Right lung (tissue), 5 donors: ENCODE results near the gene ITGA2B. TPM values are rescaled to one million over a fixed set of nuclear protein-coding genes. Genes with fewer than 3 reads are reported as not detected.
"Not testable (repeated sequence)": the region's sequence is repeated elsewhere in the genome, so short reads cannot be mapped to it uniquely, and the experiment has no call there.

Experiments used
- DNase-seq, 2 donors: peaks; one replicate each; pipeline ENCODE4 v3.0.0-alpha.2; 2013
- polyA plus RNA-seq, 5 donors: library from polyadenylated mRNA; unstranded; fragments of 120-200 nt; gene quantifications; one replicate each; pipeline versions ENCODE4 v1.2.1 to v1.2.3, GENCODE V29; 2013; ENCODE audit warnings: inconsistent platforms in 1 of 5, low replicate concordance in 1 of 5; ENCODE audit not compliant: insufficient read length in 5 of 5, insufficient read depth in 1 of 5

The ITGA2B gene
- polyA plus RNA-seq, 5 donors = 6.4 to 8.2 (median 6.7) TPM

- DNase-seq = not testable (repeated sequence)
Observed at GRCh38 chr17:44369414-44370023, 19.9 kb downstream of the ITGA2B start.

DNA sequence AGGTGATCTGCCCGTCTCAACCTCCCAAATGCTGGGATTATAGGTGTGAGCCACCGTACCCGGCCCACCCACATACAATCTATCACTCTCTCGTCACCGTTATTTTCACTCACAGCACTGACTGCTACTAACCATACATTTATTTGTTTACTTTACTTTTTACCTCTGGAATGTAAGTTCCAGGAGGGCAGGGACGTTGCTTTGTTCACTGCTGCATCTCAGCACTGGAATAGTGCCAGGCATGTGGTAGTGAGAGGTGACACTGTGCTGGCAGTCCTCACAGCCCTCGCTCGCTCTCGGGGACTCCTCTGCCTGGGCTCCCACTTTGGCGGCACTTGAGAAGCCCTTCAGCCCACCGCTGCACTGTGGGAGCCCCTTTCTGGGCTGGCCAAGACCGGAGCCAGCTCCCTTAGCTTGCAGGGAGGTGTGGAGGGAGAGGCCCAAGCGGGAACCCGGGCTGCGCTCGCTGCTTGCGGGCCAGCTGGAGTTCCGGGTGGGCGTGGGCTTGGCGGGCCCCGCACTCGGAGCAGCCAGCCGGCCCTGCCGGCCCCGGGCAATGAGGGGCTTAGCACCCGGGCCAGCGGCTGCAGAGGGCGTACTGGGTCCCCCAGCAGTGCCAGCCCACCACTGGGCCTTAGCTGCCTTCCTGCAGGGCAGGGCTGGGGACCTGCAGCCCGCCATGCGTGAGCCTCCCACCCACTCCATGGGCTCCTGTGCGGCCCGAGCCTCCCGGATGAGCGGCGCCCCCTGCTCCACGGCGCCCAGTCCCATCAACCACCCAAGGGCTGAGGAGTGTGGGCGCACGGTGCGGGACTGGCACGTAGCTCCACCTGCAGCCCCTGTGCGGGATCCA, 20.8 kb downstream of the ITGA2B start:
- not testable (repeated sequence) for DNase-seq

- no peak for DNase-seq
Observed at GRCh38 chr17:44367231-44367979, 22.0 kb downstream of the ITGA2B start.

- DNase-seq = not testable (repeated sequence)
Observed at GRCh38 chr17:44365051-44365450, 24.4 kb downstream of the ITGA2B start.

DNA sequence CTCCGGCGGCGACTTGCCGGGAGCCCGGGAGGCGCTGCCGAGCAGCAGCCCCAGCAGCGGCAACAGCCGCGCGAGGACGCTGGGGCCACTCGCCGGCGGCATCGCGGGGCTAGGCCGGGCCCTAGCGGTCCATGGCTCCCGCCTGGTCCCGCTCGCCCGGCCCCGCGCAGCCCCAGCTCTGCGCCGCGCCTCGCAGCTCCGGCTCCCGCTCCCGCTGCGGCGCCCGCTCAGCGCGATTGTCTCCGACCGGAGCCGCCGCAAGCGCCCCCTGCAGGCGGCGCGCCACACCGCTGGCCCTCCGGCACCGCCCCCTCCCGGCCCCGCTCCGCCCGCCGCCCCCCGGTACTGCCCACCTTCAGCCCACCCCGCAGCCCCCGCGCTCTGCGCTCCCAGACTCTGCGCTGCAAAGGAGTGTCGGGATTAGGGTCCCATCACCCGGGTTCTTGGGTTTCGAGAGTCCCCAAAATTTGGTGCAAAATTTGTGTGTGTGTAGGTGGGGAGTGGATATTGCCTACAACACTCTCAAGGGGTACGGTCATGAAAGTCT, 25.8 kb downstream of the ITGA2B start, which contains the start of gene FAM171A2:
Gene FAM171A2, minus strand, starts transcription at position 241 of the 547 bp plus-strand sequence. Its CDS starts 139 bp downstream, at position 102.
- peak; percentile 65 to 66 for DNase-seq

GRCh38 chr17:44362949-44363612, 26.4 kb downstream of the ITGA2B start:
- no peak for DNase-seq

GRCh38 chr17:44362459-44362948, 26.9 kb downstream of the ITGA2B start:
- DNase-seq = no peak

GRCh38 chr17:44361292-44362260, 27.9 kb downstream of the ITGA2B start:
- no peak for DNase-seq

DNA sequence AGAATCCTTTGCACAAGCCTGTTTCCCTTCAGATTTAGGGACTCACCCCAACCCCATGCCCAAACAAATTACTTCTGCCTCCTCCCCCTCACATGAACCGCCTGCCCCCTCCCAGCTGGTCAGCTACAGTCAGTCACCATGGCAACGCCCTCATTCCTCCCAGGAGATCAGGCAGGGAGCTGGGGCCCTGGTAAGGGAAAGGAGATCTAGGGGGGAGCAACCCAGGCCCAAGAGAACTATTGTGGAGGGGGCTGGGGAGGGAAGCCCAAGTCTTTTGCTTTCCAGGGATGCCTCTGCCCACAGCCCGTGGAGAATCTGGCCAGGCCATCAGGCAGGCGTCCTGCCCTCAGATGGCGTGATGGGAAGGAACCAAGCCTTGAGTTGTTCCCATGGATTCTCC, 28.6 kb downstream of the ITGA2B start:
- DNase-seq = peak in 1 of 2 donors; percentile 57

- DNase-seq = no peak
Observed at GRCh38 chr17:44360144-44360533, 29.3 kb downstream of the ITGA2B start.

DNA sequence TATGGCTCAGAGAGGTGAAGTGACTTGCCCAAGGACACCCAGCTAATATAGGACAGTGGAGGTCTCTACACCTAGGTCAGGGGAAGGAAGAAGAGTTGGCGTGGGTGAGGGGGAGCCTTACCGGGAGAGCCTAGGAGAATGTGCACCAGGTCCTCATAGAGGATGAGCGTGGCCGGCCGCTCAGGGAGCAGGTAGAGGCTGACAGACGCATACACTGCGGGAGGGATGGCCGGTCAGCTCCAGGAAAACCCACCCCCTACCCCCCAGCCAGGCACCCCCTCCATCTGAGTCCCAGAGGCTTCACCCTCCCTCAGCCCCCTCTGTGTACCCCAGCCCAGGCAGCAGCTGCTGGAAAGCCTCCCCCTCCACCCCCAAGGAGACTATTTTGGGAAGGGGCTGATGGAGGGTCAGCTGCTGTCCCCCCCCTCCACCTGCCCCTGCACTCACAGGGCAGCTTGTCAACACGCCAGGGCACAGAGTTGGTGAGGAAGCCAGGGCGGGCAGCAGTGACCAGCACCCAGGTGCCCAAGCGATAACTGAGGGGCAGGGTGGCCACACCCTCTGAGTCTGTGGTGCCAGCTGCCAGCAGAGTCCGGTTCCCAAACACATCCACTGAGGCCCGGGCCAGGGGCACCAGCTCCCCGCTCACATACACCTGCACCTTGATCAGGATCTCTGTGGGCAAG, 29.8 kb downstream of the ITGA2B start:
- DNase-seq = no peak

DNA sequence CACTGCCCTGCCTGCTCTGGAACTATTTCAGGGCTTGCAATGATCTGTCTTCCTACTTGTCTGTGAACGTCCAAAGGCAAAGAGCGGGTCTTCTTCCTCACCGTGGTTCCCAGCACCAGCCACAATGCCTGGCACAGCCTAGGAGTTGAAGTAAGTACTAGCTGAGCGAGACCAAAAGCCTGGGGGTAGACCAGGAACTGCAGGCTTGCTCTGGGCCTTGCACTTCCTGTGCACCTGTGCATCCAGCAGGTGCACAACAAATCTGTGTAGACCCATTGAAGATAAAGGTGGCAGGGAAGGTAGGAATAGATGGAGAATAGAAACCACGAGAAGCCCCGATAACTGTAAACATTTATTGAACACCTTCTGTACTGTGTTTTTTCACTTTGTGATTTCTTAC, 30.4 kb downstream of the ITGA2B start:
- DNase-seq = no peak

GRCh38 chr17:44358066-44358465, 31.4 kb downstream of the ITGA2B start:
- DNase-seq = no peak

DNA sequence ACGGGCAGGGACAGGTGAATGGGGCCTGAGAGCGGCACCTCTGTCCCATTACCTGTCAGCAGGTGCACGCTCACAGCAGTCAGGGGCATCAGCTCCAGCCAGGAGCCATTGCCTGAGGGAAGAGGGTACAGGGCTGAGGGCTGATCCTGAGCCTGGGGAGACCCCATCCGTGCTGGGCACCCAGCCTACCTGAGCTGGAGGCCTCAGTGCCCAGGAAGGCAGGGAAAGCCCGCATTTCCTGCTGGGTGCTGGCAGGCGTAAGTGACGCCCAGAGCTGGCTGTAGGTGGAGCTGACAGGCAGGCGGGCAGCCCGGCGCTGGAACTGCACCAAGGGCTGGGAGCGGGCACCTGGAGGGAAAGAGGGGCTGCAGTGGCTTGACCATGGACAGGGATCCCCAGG, 33.2 kb downstream of the ITGA2B start:
- no peak for DNase-seq

GRCh38 chr17:44355642-44356099, 33.8 kb downstream of the ITGA2B start:
- DNase-seq = no peak

DNA sequence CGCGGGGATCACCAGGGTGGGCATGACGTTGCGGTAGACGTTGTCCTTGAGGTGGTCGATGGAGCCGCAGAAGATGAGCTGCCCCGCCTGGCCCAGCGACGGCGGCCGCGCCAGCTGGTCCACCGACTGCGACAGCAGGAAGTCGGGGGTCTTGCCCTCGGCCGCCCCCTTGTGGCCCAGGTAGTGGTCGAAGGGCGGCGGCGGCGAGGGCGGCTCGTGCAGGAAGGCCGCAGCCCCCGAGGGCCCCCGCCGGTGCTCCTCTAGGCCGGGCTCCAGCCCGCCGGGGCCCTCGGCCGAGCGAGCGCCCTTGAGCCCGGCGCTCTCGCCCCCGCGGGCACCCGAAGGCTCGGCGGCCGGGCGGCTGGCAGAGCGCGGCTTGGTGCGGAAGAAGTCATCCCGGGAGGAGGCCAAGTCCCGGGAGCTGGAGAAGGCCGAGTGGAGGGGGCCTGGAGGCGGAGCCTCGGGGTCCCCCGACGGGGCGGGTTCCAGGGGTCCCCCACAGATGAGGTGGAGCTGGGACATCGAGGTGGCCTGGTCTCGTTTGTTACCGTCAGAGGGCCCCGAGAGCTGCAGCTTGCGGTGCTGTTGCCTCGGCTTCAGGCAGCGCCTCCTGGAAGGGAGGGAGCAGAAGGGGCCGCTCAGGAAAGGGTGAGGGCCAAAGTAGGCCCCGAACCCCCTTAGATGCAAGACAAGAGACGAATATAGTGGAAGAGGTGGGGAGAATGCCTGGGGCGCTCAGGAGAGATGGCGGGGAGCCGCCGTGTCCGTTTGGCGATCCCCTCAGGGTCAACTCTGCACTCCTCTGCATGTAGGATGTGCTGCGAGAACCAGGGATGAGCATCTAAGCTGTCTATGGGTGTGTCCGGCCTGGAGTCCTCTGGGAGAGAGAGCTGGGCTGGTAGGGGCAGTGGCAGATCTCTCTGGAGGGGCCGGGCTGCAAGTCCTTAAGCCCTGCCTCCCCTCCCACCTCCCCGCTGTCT, 34.6 kb downstream of the ITGA2B start:
- DNase-seq = no peak

GRCh38 chr17:44353672-44354331, 35.6 kb downstream of the ITGA2B start:
- no peak for DNase-seq
